22Rv1 (cell line): Measurements from ENCODE around the gene HERPUD1.
"Not testable (repeated sequence)": the region's sequence is repeated elsewhere in the genome, so short reads cannot be mapped to it uniquely, and the experiment has no call there.

Experiments
- H3K27ac ChIP-seq: fragments of 450-650 bp; 2 replicates; pipeline ENCODE4 v1.5.1; 2017
- ZFX ChIP-seq: fragments of 450-650 bp; IDR thresholded peaks from 2 replicates; pipeline ENCODE4 v1.6.1; 2017; ENCODE audit warnings: antibody characterized with exemption, borderline replicate concordance
- TF ChIP-seq, protein P1 (sequence below): fragments of 450-650 bp; IDR thresholded peaks from 2 replicates; pipeline ENCODE4 v1.5.1; 2017; ENCODE audit warnings: mild to moderate bottlenecking

HERPUD1 gene

GRCh38 chr16:56984639-56985038 lies 52.7 kb downstream of the HERPUD1 start:
- no peak overlapping the region for H3K27ac ChIP-seq
- TF ChIP-seq, protein P1, sequence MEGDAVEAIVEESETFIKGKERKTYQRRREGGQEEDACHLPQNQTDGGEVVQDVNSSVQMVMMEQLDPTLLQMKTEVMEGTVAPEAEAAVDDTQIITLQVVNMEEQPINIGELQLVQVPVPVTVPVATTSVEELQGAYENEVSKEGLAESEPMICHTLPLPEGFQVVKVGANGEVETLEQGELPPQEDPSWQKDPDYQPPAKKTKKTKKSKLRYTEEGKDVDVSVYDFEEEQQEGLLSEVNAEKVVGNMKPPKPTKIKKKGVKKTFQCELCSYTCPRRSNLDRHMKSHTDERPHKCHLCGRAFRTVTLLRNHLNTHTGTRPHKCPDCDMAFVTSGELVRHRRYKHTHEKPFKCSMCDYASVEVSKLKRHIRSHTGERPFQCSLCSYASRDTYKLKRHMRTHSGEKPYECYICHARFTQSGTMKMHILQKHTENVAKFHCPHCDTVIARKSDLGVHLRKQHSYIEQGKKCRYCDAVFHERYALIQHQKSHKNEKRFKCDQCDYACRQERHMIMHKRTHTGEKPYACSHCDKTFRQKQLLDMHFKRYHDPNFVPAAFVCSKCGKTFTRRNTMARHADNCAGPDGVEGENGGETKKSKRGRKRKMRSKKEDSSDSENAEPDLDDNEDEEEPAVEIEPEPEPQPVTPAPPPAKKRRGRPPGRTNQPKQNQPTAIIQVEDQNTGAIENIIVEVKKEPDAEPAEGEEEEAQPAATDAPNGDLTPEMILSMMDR: no peak
- TF ChIP-seq ZFX: no peak

DNA sequence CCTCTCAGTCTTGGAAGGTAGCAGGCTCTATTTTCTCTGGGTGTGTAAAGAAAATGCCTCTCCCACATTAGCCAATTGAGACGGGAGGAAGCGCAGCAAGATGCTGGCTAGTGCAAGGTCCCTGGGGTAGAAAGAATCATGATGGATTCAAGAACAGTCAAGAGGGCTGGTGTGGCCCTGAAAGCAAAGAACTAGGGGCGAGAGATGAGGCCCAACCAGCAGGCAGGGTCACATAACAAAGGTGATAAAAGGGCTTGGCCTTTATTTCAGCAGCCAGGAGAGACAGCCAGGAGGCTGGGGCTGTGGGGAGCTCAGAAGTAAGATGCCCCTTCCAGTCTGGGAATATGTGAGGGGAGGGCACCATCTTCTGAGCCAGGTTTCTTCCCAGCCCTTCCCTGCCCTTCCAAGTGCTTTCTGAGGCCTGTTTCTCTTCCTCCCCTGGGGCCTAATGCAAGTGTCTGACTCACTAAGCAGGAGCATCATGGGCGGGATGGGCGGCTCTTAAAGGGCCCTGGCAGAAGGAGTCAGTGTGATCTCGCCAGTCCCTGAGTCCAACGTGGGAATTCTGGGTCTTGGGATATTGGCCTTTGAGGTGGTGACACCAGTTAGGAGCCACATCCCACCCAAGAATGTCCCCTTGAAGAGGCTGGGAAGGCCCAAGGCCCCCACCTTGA lies 53.5 kb downstream of the HERPUD1 start:
- H3K27ac ChIP-seq: no peak overlapping the region
- no peak for TF ChIP-seq ZFX
- TF ChIP-seq, protein P1: no peak

DNA sequence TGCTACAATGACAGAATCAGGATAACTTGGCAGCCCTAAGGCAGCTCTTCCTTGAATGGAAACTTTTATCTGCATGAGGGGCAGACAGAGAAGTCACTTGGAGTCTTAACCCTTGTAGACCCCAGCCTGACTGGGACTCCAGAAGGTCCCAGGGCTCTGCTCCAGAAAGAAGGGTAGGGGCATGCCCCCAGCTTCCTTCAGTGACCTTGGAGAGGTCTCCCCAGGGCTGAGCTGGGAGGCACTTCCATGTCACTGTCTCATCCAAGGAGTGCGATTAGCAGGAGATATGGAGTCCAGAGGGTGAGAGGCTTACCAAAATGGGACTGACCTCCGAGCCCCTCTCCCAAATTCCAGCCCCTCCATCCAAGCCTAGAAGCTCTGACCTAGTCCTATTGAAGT lies 54.0 kb downstream of the HERPUD1 start:
- no peak for TF ChIP-seq ZFX
- TF ChIP-seq, protein P1: no peak
- H3K27ac ChIP-seq: no peak overlapping the region

- TF ChIP-seq ZFX: no peak
- TF ChIP-seq, protein P1: no peak
These were observed 54.4 kb downstream of the HERPUD1 start for GRCh38 chr16:56986361-56986760.

GRCh38 chr16:56986908-56987307 lies 55.0 kb downstream of the HERPUD1 start:
- not testable (repeated sequence) for H3K27ac ChIP-seq

More at GRCh38 chr16:56986361-56986760, 54.4 kb downstream of the HERPUD1 start:
- no peak overlapping the region for H3K27ac ChIP-seq

DNA sequence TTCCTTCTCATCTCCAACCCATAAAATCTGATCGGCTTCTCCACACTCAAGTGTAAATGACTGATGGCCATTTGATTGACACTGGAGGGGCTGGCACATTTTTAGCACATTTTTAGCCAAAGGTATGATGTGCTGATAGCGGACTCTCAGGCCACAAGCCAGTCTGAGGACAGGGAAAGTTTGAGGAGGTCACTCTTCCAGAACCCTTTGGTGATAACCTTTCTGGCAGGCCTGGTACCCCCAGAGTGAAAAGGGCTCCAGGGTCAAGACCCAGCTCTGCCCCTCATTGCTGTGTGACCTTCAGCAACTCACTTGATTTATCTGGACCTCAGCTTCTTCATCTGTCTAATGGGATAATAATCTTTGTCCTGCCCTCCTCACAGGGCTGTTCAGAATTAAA lies 55.8 kb downstream of the HERPUD1 start:
- H3K27ac ChIP-seq: no peak overlapping the region
- TF ChIP-seq, protein P1: no peak
- TF ChIP-seq ZFX: no peak

- TF ChIP-seq, protein P1: no peak
- TF ChIP-seq ZFX: no peak
- H3K27ac ChIP-seq: no peak overlapping the region
These were observed 56.4 kb downstream of the HERPUD1 start for GRCh38 chr16:56988161-56988947.
